ENCODE measurements around the gene STAB1.

Gene STAB1

GRCh38 chr3:52458770-52459545, 36.2 kb upstream of the STAB1 start:
- DNase-seq, result no peak

DNA sequence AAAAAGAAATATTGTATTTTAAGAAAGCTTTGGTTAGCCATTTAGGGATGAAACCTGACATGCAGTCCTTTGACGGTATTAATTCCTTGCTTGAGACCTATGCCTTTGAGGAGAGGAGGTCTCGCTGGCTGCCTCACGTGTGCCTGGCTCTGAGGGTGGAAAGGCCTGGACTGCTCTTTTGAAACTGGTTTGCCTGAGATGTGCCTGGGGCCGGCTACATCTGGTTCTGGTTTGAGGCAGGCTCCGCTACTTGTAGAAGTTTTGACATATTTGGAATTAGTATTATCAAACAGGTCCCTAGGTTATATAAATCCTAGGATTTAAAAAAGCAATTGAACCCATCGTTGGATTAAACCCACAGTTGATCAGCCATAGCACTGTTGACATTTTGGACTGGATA, 33.3 kb upstream of the STAB1 start:
- no peak for DNase-seq

DNA sequence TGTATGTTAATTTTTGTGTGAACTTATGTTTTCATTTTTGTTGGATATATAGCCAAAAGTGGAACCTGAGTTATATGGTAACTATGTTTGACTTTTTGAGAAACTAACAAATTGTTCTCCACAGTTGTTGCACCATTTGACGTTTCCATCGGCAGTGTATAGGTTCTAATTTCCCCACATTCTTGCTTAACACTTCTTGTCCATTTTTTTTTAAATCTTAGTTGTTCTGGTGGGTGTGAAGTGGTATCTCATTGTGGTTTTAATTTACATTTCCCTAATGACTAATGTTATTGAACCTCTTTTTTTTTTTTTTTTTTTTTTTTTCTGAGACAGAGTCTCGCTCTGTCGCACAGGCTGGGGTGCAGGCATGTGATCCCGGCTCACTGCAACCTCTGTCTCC, 31.7 kb upstream of the STAB1 start:
- DNase-seq, result no peak

DNA sequence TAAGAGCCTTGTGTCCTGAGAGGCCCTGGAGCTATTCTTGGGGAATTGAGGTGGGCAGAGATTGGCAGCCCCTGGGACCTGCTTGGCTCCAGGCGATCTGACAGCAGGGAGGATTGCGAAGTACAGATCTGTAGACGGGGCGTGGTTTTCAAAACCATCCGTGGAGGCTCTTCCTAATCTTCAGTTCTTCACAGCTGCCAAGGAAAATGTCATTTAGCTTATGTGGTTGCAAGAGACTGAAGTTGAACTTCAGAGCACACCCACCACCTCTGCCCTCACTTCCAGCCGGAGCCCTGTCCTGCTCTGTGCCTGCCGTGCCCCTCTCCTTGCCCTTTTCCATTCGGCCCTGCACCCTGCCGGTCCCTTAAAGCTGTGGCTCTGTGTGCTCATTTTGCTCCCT, 26.8 kb upstream of the STAB1 start:
- no peak for DNase-seq

- DNase-seq, result no peak
Observed at GRCh38 chr3:52469001-52469400, 26.1 kb upstream of the STAB1 start.

GRCh38 chr3:52470920-52471319, 24.2 kb upstream of the STAB1 start:
- no peak for DNase-seq

- peak in 28 of 56 donors; percentile 10 to 79 (median 38) for DNase-seq
Observed at GRCh38 chr3:52471371-52472238, 23.5 kb upstream of the STAB1 start.

DNA sequence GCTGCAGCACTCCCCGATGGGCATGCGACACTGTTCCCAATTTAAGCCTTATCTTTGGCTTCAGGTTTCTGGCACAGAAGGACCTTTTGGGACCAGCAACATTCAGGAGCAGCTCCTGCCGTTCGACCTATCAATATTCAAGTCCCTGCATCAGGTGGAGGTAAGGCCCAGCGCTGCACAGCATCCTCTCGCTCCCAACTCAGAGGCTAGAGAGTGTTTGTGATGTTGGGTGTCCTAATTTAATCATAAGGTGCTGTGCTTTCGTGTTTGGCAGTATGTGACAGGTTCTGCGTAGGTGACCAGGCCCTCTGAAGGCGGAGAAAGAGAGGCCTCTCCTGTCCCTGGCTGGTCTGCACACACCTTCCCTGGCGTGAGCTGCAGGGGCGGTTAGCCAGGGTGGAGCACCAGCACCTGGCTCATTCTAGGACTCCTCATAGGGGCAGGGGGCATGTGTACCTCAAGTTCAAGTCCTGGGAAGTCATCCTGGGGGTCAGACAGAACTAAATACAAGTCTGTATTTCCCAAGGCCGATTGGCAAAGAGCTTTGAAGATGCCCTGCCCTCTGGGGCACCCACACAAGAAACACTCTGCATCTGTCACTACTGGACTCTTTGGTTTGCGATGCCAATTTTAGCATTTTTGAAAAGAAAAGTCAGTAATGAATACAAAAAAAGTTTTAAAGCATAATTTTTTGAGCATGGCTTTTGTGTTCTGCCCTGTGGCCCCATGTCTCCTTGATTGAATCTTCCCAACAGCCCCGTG, 22.7 kb upstream of the STAB1 start:
- no peak for DNase-seq

GRCh38 chr3:52473026-52473425, 22.1 kb upstream of the STAB1 start:
- no peak for DNase-seq

DNA sequence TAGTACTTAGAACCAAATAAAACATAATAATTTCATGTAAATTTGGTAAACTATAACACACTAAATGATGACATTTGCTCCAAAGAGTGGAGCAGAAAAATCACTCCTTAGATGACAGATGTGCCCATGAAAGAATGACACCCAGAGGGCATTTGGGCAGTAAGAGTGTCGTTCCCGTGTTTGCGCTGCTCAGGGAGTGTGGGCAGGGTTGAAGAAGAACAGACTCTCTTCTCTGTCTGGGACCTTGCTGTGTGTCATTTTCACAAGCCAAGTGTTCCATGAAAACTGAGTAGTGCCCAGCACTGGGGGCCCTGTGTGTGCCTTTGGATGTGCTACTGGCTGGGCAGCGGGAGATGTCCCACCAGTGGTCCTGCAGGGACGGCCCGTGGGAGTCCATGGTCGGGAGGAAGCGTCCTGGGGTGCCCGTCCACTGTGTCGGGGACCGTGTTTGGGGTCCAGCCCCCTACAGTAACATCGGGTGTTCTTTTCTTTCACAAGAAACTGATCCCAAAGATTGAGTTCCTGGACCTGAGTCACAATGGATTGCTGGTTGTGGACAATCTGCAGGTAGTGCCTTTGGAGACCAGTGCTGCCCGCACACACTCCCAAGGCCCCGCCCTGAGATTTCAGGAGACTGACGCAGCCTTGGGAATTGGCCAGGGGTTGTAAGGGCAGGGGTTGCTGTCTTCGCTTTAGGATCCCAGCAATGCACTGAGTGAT, 17.9 kb upstream of the STAB1 start:
- DNase-seq, result no peak

GRCh38 chr3:52477796-52478095, 17.4 kb upstream of the STAB1 start:
- no peak for DNase-seq

- DNase-seq, result no peak
Observed at GRCh38 chr3:52479037-52479876, 15.9 kb upstream of the STAB1 start.

DNA sequence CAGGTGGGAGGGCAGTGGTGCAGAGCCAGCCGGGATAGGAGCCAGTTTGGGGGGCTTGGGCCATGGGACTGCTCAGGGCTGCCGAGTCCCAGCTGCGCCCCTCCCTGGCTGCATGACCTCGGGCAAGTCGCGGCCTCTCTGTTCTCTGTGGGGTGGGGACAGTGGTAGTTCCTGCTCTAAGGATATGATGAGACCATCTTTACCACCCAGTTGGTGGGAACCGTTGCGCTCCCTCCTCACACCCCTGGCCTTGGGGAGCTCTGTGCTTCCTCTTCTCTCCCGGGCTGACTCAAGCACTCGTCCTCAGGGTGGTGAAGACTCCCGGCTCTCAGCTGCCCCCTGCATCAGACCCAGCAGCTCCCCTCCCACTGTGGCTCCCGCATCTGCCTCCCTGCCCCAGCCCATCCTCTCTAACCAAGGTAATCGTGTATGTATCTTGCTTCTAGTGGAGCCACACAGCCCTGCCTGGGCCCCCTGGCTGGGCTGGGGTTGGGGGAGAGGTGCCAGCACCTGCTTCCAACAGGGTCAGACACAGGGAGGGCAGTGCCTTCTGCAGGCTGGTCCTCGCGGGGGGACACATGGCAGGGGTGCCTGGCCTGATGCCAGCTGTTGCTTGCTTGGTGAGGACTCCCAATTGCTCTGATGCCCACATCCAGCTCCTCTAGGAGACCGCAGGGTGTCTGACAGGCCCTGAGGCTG, 15.1 kb upstream of the STAB1 start:
- DNase-seq, result no peak

DNA sequence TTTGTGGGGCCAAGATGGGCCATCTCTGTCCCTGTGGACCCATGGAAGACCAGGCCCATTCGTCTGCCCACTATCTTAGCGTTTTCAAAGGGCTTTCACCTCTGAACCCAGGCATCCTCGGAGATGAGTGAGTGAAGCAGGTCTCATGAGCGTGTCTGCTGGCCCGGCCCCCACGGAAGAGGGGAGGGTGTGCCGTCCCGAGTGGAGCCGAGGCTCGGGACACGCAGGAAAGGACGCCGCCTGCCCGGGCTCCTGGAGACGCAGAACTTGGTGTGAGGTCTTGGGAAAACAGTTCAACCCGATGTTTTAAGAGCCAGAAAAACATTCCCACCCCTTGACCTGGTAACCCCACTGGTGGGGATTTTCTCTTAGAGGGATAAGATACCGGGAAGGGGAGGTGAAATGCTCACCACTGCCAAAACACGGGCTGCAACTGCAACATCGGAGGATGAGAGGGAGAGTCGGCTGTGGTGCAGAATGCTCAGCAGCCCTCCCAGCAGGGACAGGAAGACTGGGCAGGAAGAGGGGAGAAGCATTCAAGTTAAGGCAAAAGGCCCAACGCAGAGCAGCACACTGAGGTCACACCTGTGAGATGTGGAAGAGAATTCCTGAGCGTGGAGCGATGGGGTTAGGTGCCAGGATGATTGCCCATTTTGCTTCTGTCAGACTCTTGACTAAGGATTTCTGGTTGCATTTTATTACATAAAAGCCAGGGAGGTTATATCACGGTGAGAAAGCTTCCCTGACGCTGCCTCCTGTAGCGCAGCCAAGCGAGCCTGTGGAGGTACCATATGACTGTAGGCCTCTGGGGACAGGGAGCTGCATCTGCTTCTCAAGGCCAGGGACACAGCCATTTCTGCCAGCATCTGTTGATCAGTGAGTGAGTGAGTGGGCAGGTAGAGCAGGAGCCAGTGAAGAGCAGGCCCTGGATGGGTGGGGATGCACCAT, 14.1 kb upstream of the STAB1 start:
- DNase-seq, result no peak

- peak in 1 of 56 donors; percentile 20 for DNase-seq
Observed at GRCh38 chr3:52481819-52482521, 13.2 kb upstream of the STAB1 start.

DNA sequence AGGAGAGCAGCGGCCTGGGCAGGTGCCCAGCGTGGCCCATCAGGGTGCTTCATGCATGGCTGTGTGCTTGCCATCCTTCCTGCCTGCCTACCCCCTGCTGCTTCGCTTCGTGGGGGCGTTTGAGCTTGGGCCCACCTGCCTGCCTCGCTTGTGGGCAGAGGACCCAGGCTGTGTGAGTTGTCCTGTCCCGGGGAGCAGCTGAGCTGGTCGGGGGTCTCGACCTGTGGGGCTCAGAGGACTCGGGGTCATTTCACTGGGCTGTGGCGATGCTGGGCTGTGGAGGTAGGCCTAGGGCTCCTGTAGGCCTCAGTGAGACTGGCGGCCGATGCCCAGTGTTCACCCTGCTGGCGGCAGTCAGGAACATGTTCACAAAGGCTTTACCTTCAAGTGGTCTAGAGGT, 12.1 kb upstream of the STAB1 start:
- no peak for DNase-seq

GRCh38 chr3:52483577-52484381, 11.4 kb upstream of the STAB1 start:
- DNase-seq, result no peak
